ENCODE data around the gene ATOH8.

DNA sequence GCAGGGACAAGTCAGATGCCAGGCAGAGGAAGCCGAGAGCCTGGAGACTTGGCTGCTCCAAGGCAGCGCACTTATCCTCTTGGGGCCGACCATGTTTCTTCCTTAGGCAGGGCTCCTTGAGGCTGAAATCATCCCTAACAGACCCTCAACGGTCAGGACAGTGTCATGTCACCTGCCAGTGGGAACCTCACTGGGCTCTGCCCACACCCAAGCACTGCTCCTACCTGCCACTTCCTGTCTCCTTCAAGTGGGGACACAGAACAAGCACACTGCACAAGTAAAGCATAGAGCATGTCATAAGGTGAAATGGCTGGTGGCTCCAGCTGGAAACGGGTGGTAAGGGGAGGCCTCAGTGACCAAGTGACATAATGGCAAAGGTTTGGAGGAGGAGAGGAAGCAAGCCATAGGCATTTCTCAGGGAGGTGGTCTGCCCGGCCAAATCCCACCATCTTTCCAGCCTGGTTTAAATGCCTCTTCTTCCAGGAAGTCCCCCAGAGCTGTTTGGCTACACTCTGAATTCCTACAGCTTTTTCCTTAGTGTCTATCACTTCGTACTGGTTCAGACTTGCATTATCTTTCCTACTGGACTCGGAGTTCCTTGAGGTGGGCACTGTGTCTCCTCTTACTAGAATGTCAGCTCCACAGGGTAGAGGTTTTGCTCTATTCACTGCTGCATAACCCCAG is 7.3 kb upstream of the ATOH8 start:
- TF ChIP-seq POLR2AphosphoS5 (IDR thresholded peaks at IDR 0.05; ENCODE audit: borderline replicate concordance, low read depth, low read length) = no peak
- no peak for TF ChIP-seq EZH2 (IDR thresholded peaks at IDR 0.05)
- TF ChIP-seq FOXP2 (optimal IDR thresholded peaks at IDR 0.05; ENCODE audit: control extremely low read depth, extremely low read length, insufficient read depth) = no peak

All from SK-N-MC (cell line).